Colonic mucosa (tissue), 4 donors: ENCODE measurements around the gene ZNF483. TPM values are rescaled to one million over a fixed set of nuclear protein-coding genes. Genes with fewer than 3 reads are reported as not detected.

Experiments used
- DNase-seq: peaks from one replicate; pipeline ENCODE4 v3.0.0-alpha.2; 2020
- H3K27ac ChIP-seq: fragments of 200-600 bp; one replicate; pipeline ENCODE4 v1.8.0; 2021
- H3K27me3 ChIP-seq: fragments of 200-600 bp; one replicate; pipeline ENCODE4 v1.8.0; 2021
- H3K36me3 ChIP-seq: fragments of 200-600 bp; one replicate; pipeline ENCODE4 v1.8.0; 2021
- H3K4me1 ChIP-seq: fragments of 200-600 bp; one replicate; pipeline ENCODE4 v1.8.0; 2021; ENCODE audit warnings: mild to moderate bottlenecking
- H3K4me3 ChIP-seq: fragments of 200-600 bp; one replicate; pipeline ENCODE4 v1.8.0; 2021
- H3K9ac ChIP-seq, 2 donors: one replicate each; pipeline ENCODE4 v1.7.0; 2013; ENCODE audit warnings: control low read depth in 2 of 2, low read depth in 2 of 2, low read length in 2 of 2
- H3K9me3 ChIP-seq: fragments of 200-600 bp; one replicate; pipeline ENCODE4 v1.8.0; 2021
- intact Hi-C: fragments of 100-400 bp; cut with DNase I; formaldehyde crosslinking; loops from one replicate; pipeline ENCODE4 v1.14.1; 2022
- total RNA-seq, 2 donors: library from RNA; stranded (reverse); fragmentation: NEBNext Ultra II Directional in 1 of 2; extraction: Animal tissue kit (Norgen Biotek cat#: 25700) in 1 of 2; gene quantifications; one replicate each; pipeline ENCODE4 v1.2.1, GENCODE V29; 2021
- TF ChIP-seq, protein P1 (sequence below): fragments of 200-600 bp; IDR thresholded peaks from one replicate; pipeline ENCODE4 v1.8.0; 2022; ENCODE audit warnings: antibody characterized with exemption, mild to moderate bottlenecking
- donor health status: healthy.
- donor health status: DM: no; HTN: no; CAD: no.
- donor health status: DM: no; HTN: no; CAD: no.

Gene ZNF483
- total RNA-seq, 2 donors from 2014 or later: 1.2 to 2.8 TPM

DNA sequence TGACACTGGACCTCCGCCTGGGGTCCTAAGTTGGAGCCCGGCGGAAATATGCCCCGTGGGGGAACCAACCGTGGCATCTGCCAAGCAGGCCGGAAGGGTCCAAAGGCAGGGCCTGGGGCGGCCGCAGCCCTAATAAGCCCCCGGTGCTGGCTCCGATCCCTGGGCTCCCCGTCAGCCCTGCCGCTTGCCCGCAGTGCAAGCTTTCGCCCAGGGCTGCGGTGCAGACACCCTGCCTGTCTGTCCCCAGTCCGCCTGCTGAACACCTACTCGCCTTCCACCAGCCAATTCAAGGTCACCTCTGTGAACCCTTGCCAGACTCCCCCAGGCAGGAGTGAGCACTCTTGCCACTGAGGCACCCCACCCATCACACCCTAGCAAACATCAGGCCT is 75.0 kb downstream of the ZNF483 start:
- Histone ChIP-seq H3K9me3 (no peaks in the 10 kb centered on the region), H3K36me3 (no peaks in the 10 kb centered on the region), H3K9ac (peak overlapping the region; percentile 71 to 91), H3K4me1 (no peaks in the 10 kb centered on the region), H3K27ac (peak overlapping the region; percentile 81), H3K27me3 (no peaks in the 10 kb centered on the region), H3K4me3 (peak overlapping the region; percentile 63)
- no peak for DNase-seq
- intact Hi-C loops: loop anchor here (5.0 kb wide), 1 partner anchor 92 kb away; no protein-coding TSS in a partner anchor
- TF ChIP-seq, protein P1, sequence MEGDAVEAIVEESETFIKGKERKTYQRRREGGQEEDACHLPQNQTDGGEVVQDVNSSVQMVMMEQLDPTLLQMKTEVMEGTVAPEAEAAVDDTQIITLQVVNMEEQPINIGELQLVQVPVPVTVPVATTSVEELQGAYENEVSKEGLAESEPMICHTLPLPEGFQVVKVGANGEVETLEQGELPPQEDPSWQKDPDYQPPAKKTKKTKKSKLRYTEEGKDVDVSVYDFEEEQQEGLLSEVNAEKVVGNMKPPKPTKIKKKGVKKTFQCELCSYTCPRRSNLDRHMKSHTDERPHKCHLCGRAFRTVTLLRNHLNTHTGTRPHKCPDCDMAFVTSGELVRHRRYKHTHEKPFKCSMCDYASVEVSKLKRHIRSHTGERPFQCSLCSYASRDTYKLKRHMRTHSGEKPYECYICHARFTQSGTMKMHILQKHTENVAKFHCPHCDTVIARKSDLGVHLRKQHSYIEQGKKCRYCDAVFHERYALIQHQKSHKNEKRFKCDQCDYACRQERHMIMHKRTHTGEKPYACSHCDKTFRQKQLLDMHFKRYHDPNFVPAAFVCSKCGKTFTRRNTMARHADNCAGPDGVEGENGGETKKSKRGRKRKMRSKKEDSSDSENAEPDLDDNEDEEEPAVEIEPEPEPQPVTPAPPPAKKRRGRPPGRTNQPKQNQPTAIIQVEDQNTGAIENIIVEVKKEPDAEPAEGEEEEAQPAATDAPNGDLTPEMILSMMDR: no peak

DNA sequence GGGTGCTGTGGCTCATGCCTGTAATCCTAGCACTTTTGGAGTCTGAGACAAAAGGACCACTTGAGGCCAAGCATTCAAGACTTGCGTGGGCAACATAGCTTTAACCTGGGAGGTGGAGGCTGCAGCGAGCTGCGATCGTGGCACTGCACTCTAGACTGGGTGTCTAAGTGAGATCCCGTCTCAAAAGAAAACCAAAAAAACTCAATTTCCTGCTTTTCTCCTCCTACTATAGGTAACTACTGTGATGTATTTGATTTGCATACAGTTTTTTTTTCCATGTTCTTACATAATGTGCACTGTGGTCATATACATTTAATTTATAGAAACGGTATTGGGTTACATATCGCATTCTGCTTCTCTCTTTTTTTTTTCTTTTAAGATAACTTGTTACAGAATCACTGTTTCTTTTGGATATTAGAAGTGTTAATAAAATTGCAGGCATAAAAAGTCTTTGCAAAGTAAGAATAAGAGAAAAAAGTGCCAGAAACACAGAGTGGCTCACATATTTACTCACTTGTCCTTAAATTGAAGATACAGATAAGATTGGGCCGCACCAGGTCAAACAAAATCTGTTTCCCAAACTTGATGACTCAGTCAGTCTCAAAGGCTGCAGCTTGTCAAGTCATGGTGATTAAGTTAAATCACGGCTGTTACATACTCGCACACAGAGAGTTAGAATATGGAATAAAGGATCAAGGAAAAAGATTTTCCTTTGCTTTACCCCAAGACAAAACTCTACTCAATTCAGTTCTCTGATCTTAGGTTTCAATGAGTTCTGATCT is 76.4 kb downstream of the ZNF483 start:
- DNase-seq: no peak
- Histone ChIP-seq H3K9ac (no peak overlapping the region), H3K36me3 (no peaks in the 10 kb centered on the region), H3K4me3 (no peak overlapping the region), H3K4me1 (no peaks in the 10 kb centered on the region), H3K9me3 (no peaks in the 10 kb centered on the region), H3K27me3 (no peaks in the 10 kb centered on the region), H3K27ac (no peak overlapping the region)
- TF ChIP-seq, protein P1: no peak
- intact Hi-C loops: no loop called here

GRCh38 chr9:111603041-111603440 is 78.1 kb downstream of the ZNF483 start:
- Histone ChIP-seq H3K27me3 (no peaks in the 10 kb centered on the region), H3K9ac (no peak overlapping the region), H3K27ac (no peak overlapping the region), H3K4me3 (no peak overlapping the region), H3K4me1 (no peaks in the 10 kb centered on the region), H3K9me3 (no peaks in the 10 kb centered on the region), H3K36me3 (no peaks in the 10 kb centered on the region)
- DNase-seq: no peak
- TF ChIP-seq, protein P1: no peak
- intact Hi-C loops: no loop called here

DNA sequence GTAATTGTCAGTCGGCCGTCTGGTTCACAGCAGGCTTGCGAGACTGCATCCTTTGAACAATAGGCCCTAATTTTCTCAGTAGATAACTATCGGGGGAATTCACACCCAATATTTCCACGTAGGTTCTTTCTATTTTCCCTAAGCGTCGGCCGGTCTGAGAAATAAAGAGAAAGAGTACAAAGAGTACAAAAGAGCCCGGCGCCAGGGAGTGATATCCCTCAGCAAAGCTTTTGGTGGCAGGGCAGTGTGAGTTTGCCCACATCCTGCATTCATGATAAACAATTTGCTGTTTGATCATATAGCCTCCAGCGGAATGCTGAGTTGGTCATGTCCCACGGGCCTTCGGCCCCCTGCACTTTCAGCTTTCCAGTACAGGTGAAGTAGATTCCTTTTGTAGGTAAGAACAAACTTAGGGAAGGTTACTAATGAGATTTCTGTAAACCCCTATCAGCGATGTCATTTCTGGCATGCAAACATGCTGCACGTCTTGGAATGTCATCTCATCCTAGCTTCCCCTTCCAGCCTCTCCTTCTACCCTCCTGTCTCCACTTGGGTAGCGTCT is 79.2 kb downstream of the ZNF483 start:
- Histone ChIP-seq H3K4me1 (no peaks in the 10 kb centered on the region), H3K27ac (no peak overlapping the region), H3K4me3 (no peak overlapping the region), H3K9me3 (no peaks in the 10 kb centered on the region), H3K36me3 (no peaks in the 10 kb centered on the region), H3K27me3 (no peaks in the 10 kb centered on the region), H3K9ac (no peak overlapping the region)
- intact Hi-C loops: no loop called here
- TF ChIP-seq, protein P1: no peak
- no peak for DNase-seq

DNA sequence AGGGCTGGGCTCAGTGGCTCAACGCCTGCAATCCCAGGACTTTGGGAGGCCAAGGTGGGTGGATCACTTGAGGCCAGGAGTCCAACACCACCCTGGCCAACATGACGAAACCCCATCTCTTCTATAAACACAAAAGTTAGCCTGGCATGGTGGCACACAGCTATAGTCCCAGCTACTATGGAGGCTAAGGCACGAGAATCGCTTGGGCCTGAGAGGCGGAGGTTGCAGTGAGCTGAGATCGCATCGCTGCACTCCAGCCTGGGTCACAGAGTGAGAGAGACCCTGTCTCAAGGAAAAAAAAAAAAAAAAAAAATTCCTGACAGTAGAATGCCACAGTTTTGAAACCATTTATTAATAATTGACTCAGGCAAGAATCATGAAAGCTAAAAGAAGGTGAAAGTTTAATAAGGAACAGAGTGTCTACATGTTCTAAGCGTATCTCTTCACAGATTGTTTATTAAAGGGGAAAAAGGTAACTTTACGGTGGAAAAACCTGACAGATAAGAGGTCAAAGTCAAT is 80.1 kb downstream of the ZNF483 start:
- no peak overlapping the region for H3K27ac ChIP-seq
- no peak for DNase-seq
- H3K4me1 ChIP-seq: no peaks in the 10 kb centered on the region
- H3K9ac ChIP-seq: no peak overlapping the region
- intact Hi-C loops: no loop called here
- H3K36me3 ChIP-seq: no peaks in the 10 kb centered on the region
- H3K27me3 ChIP-seq: no peaks in the 10 kb centered on the region
- no peaks in the 10 kb centered on the region for H3K9me3 ChIP-seq
- no peak overlapping the region for H3K4me3 ChIP-seq
- TF ChIP-seq, protein P1: no peak
